Glomerular visceral epithelial cell (primary cell): ENCODE measurements around the gene ANO2.

ENCODE experiments used
- DNase-seq: peaks from one replicate; pipeline ENCODE4 v3.0.0-alpha.2; 2016; ENCODE audit errors: extremely low spot score

ANO2 gene

GRCh38 chr12:5778821-5779220 lies 166.2 kb downstream of the ANO2 start:
- no peak for DNase-seq

DNA sequence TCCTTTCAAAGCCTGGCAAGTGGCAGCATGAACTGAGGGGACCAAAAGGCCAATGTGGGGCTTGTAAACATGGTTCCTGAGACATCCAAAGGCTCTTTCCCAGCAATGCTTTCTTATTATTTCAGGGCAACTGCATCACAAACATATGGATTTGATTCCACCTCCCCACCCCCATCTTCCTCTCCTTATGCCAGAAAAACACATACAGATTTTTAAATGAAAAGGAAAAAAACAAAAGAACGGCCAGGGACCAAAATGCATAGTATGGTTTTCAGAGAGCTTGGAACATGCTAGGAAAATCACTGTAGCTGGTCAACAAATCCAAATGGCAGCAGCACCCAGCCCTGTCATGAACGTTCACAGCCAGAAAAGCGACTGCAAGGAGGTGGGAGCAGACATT lies 167.6 kb downstream of the ANO2 start:
- no peak for DNase-seq

DNA sequence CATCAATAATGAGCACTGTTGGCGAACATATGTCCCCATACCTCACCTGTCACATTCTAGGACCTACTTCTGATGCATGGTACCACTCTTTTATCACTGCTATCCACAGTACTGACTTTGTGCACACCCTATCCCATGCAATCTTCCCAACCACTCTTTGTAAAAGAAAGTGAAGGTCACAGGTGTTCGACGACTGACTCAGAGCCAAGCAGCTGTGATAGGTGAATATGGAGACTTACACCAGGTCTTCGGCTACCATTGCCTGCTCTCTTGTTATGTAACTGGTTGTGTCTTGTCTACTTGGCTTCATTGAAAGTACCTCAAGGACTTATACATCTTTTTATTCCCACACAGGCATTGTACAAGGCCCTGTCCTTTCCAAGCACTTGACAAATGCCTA lies 169.0 kb downstream of the ANO2 start:
- DNase-seq = no peak

GRCh38 chr12:5773550-5773949 lies 171.5 kb downstream of the ANO2 start:
- no peak for DNase-seq

GRCh38 chr12:5771756-5772155 lies 173.3 kb downstream of the ANO2 start:
- no peak for DNase-seq

GRCh38 chr12:5770727-5771126 lies 174.3 kb downstream of the ANO2 start:
- DNase-seq = no peak

DNA sequence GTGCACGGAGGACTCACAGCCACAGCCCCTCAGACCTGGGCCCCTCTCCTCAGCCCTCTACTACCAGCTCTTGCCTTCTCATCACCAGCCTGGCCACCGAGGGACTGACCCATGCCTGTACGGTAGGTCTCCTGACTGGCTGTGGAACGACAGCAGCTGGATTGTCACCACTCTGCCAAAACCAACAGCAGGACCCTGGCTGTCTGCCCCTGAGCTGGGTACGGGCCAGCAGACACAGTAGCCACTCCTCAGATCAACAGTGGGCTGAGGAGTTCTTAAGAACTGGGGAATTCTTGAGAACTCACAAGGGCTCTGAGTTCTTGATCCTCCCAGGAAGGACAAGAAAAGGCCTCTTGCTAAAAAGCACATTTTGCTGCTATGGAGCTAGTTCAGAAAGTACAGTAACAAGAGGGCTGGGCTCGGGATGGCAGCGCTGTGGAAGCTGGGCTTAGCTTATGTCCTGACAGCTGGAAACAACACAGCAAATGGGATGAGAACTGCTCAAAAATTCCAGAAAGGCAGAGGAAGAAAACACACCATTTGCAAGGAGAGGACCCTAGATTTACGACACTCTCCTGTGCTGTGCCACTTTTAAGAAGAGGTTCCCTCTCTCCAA lies 176.4 kb downstream of the ANO2 start:
- no peak for DNase-seq

DNA sequence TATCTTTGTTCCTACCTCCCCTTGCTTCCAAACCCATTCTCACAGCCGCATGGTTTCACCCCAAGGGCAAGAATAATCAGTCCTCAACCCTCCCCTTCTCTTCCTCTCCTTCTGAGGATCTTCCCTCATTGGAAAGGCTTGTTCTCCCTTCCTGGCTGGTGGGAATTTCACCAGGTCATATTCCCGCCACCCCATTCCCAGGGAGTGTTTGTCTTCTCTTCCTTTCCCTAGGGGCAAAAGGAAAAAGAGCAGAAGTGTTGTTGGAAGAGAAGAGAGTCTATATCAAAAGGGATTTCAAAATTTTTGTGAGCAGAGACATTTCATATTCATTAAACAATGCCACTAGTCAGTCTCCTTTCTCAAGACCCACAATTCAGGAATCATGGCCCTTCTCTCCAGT lies 176.9 kb downstream of the ANO2 start:
- no peak for DNase-seq

GRCh38 chr12:5758347-5758746 lies 186.7 kb downstream of the ANO2 start:
- no peak for DNase-seq

GRCh38 chr12:5756338-5756842 lies 188.7 kb downstream of the ANO2 start:
- DNase-seq = no peak

GRCh38 chr12:5748027-5748426 lies 197.0 kb downstream of the ANO2 start:
- peak; percentile 5 for DNase-seq

DNA sequence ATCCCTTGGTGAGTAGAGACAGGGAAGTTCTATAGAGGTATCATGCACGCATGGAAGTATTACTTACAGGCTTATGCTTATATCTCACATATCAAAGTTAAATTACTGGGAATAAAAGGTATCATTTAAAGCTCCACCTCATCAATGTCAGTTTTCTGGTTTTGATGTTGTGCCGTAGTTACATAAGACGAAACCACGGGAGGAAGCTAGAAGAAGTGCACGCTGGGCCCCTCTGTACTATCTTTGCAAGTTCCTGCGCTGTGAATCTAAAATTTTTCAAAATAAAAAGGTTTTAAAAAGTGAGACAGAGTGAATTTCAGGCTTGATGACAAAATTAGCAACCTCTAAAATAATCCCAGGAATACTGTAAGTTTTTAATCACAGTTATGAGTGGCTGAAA lies 198.1 kb downstream of the ANO2 start:
- no peak for DNase-seq

GRCh38 chr12:5746036-5746908 lies 198.8 kb downstream of the ANO2 start:
- DNase-seq = peak; percentile 35

DNA sequence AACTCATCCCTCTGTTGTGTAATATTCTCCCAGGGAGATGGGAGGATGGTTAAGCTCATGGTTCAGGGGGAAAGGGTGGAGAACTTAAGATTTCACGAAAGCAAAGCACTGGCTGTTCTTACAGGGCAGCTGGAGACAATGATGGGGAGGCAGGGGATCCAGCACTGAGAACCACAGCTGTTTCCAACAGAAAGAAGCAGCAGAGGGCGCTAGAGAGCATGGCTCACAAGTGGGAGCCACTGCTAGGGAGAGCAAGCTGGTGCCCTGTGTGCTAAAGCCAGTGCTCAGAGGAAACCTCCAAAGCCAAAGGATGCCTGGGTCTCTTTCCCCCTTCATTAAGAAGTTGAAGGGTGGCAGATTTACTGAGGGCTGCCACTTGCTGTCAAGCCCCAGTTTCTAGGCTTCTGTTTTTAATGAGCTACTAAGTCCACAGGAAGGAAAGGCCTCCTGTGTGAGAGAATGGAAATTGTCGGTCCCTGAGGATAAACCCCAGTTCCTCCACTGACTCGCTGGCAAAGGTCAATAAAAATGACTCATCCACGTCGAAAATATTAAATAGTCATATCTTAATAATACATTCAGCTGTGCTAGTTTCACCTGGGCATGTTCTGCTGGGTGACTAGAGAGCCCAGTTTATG lies 199.7 kb downstream of the ANO2 start:
- DNase-seq = peak; percentile 71

DNA sequence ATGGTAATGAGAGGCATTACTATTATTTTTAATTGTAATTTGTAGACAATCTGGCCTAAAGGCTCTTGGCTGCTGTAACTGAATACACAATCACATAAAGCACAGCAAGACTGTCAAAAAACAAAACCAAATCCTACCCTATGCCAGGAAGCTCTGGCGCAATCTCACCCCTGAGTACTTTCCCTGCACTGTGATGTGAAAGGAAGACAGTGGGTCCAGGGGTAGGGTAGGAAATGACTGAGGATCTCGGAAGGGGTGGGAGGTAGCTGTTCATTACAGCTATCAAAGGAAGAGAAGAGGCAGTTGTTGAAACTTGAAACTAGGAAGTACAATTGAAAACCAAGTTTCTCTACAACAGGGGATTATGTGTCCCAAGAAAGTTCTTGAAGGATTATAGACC lies 202.8 kb downstream of the ANO2 start:
- DNase-seq = no peak

DNA sequence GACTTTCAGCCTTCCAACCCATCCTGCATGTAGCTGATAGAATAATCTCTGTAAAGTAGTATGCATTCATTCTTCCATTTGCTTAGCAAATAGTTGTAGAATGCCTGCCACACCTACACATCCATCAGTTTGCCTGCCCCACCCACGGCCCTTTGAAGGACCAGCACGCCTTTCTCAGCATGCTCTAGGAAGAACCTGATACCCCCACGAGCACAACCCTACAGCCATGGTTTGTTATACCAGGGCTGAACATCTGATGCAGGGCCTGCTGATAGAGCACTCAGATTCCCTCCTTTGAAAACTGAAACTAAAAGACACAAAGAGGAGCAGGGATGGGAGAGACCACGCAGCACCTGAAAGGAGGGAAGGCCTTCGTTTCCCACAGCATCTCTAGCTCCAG lies 205.1 kb downstream of the ANO2 start:
- DNase-seq = no peak

- DNase-seq = no peak
Observed at GRCh38 chr12:5737778-5738177, 207.3 kb downstream of the ANO2 start.

DNA sequence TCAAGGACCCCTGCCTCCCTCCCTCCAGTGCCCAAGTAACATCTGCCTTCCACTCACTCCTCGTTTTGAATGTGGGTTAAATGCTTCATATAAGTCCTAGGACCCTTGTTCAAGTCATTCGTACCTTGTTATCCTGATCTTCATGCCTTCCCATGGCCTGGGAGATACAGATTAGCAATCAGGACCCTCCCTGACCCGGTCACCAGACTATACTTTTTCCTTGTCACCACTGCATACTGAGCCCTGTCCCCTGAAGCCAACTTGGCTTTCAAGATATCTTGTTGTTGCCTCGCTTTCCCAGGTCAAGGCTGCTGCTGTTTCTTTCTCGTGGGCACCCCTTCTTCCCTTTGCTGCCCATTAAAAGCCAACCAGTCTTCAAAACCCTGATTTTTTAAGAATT lies 208.5 kb downstream of the ANO2 start:
- DNase-seq = no peak

DNA sequence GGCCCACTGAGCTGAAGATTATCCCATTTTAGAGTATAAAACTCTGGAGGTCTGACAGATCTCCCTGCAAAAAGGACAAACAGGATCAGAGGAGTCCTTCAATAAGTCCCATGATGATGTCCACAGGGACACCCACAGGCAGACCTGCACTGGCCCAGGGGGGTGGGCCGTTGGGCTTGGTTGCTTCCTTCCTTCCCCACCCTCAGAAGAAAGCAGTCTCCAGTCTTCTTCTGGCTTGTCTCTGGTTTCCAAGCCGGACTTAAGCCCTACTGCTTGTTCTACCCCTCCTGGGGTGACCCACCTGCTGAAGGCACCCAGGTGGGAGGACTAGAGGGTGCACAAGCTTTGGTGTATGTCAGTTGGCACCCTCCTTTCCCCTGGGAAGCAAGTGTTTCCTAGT lies 209.0 kb downstream of the ANO2 start:
- DNase-seq = no peak

- DNase-seq = no peak
Observed at GRCh38 chr12:5733916-5734315, 211.1 kb downstream of the ANO2 start.

- peak; percentile 37 for DNase-seq
Observed at GRCh38 chr12:5733136-5733755, 211.8 kb downstream of the ANO2 start.

DNA sequence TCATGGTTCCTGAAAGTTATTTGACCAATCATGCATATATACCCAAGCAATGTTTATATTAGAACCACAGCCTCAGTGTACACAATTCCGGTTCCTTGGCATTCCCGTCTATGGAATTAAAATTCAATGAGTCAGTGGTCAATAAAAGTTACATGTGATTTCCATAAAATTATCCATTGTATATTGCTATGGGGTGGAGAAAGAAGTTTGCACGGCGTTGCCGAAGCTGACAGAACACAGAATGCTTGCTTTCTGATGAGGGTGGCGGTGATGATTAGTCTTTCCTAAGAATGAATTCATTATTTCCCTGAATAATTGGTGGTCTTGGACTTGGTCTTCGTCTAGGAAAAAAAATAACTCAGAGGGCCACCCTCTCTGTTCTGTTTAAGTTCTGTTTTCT lies 214.1 kb downstream of the ANO2 start:
- DNase-seq = no peak
